NCI-H1092 (cell line): ENCODE measurements around the gene ACSL6.

ENCODE experiments used
- DNase-seq: peaks from one replicate; lab custom pipeline; 2025; lab: John Stamatoyannopoulos, UW

The ACSL6 gene

GRCh38 chr5:132046880-132047299 lies 35.4 kb upstream of the ACSL6 start:
- DNase-seq = no peak

- DNase-seq = no peak
Measured at GRCh38 chr5:132044207-132044606, 32.7 kb upstream of the ACSL6 start.

GRCh38 chr5:132037353-132037752 lies 25.9 kb upstream of the ACSL6 start:
- no peak for DNase-seq

GRCh38 chr5:132033122-132033521 lies 21.7 kb upstream of the ACSL6 start:
- DNase-seq = no peak

- DNase-seq = no peak
Measured at GRCh38 chr5:132032196-132032595, 20.7 kb upstream of the ACSL6 start.

- no peak for DNase-seq
Measured at GRCh38 chr5:132030610-132031009, 19.2 kb upstream of the ACSL6 start.

- DNase-seq = no peak
Measured at GRCh38 chr5:132029609-132030330, 18.3 kb upstream of the ACSL6 start.

- no peak for DNase-seq
Measured at GRCh38 chr5:132027027-132027426, 15.6 kb upstream of the ACSL6 start.

- no peak for DNase-seq
Measured at GRCh38 chr5:132026516-132027008, 15.1 kb upstream of the ACSL6 start.

GRCh38 chr5:132025403-132025971 lies 14.0 kb upstream of the ACSL6 start:
- no peak for DNase-seq

GRCh38 chr5:132024789-132025402 lies 13.4 kb upstream of the ACSL6 start:
- no peak for DNase-seq

GRCh38 chr5:132024117-132024435 lies 12.6 kb upstream of the ACSL6 start:
- no peak for DNase-seq

GRCh38 chr5:132023258-132024116 lies 12.0 kb upstream of the ACSL6 start:
- no peak for DNase-seq

- no peak for DNase-seq
Measured at GRCh38 chr5:132022737-132023136, 11.3 kb upstream of the ACSL6 start.

- DNase-seq = no peak
Measured at GRCh38 chr5:132021654-132022053, 10.2 kb upstream of the ACSL6 start.

- DNase-seq = no peak
Measured at GRCh38 chr5:132020568-132021339, 9.3 kb upstream of the ACSL6 start.

GRCh38 chr5:132019857-132020555 lies 8.5 kb upstream of the ACSL6 start:
- no peak for DNase-seq

GRCh38 chr5:132019337-132019736 lies 7.9 kb upstream of the ACSL6 start:
- DNase-seq = no peak

GRCh38 chr5:132017738-132018625 lies 6.5 kb upstream of the ACSL6 start:
- DNase-seq = no peak

- no peak for DNase-seq
Measured at GRCh38 chr5:132017316-132017715, 5.9 kb upstream of the ACSL6 start.
